ENCODE data around the gene ABCG1.

ABCG1 gene

DNA sequence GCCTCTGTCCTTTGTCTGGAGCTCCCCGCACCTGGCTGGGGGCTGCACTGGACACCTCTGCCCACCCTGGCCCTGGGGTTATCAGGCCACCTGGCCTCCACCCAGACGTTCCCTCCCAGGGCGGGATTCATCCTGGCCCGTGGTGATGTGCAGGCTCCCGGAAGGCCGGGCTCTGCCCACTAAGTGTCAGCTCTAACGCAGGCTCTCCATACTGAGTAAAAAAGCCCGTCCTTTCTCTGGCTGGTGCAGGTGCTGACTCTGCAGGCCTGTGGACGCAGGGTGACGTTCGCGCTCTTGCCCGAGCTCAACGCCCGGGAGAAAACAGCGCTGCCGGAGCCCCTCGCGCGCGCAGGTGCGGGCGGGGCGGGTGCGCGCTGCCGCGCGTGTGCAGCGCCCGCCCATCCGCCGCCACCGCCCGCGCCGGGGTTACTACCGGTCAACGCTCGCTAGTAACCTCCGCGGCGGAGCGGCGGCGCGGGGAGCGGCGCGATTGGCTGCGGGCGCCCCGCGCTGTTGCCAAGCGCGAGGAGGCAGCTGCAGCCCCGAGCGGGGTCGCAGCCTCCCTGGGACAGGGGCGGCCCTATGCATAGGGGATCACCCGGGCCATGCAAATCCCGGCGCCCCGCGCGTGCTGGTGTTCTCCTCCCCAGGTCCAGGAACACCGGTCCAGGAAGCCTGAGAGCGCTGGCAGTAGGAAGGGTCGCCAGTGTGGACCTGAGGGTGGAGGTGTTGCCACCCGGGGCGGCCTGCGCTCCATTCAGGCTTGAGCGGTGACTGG lies 15.7 kb downstream of the ABCG1 start:
- TF ChIP-seq, protein P1, sequence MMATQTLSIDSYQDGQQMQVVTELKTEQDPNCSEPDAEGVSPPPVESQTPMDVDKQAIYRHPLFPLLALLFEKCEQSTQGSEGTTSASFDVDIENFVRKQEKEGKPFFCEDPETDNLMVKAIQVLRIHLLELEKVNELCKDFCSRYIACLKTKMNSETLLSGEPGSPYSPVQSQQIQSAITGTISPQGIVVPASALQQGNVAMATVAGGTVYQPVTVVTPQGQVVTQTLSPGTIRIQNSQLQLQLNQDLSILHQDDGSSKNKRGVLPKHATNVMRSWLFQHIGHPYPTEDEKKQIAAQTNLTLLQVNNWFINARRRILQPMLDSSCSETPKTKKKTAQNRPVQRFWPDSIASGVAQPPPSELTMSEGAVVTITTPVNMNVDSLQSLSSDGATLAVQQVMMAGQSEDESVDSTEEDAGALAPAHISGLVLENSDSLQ (IDR thresholded peaks at IDR 0.05) = no peak
- no peak for TF ChIP-seq ZNF384 (IDR thresholded peaks at IDR 0.05)
- no peak for TF ChIP-seq TARDBP (IDR thresholded peaks at IDR 0.05)
- no peak for TF ChIP-seq BHLHE40 (IDR thresholded peaks at IDR 0.05; ENCODE audit: borderline replicate concordance)
- TF ChIP-seq L3MBTL2 (conservative IDR thresholded peaks at IDR 0.05) = peak; percentile 44; the same call in 1 of the 2 replicates
- no peak for TF ChIP-seq SUZ12 (IDR thresholded peaks at IDR 0.05)
- no peak for TF ChIP-seq FOXM1 (IDR thresholded peaks at IDR 0.05; ENCODE audit: borderline replicate concordance)
- 0 out of 2 replicates have a peak, but pooled peaks have one; percentile 67 for TF ChIP-seq HDGF (IDR thresholded peaks at IDR 0.05; ENCODE audit: borderline replicate concordance)
- no peak for TF ChIP-seq SP1 (IDR thresholded peaks at IDR 0.05)
- no peak for TF ChIP-seq CTBP1 (IDR thresholded peaks at IDR 0.05; ENCODE audit: borderline replicate concordance)
- no peak for TF ChIP-seq FOXA1 (IDR thresholded peaks at IDR 0.05)
- no peak for TF ChIP-seq LEF1 (IDR thresholded peaks at IDR 0.05; ENCODE audit: borderline replicate concordance)
- TF ChIP-seq ELF4 (IDR thresholded peaks at IDR 0.05) = no peak
- peak; percentile 84 for DNase-seq (ENCODE audit: extremely low spot score)
- POLR2A ChIA-PET = interaction anchor here (1.1 kb wide), 1 partner anchor 10 kb away, joined by 5 read pairs; no protein-coding TSS in a partner anchor
- CTCF ChIA-PET = interaction anchor here (0.6 to 0.7 kb wide), 2 partner anchors 15 to 24 kb away, joined by 3 read pairs; no protein-coding TSS in a partner anchor

DNA sequence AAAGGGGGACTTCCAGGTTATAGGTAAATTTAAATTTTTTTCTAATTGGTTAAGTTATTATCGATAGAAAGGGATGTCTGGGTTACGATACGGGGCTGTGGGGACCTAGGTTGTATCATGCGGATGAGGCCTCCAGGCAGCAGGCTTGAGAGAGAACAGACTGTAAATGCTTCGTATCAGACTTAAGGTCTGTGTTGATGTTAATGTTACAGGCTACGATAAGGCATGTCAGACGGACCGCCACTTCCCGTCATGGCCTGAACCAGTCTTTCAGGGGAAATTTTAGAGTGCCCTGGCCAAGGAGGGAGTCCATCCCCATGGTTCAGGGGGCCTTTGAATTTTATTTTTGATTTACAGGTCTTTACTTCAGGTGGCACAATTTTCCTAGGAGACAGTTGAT lies 16.7 kb downstream of the ABCG1 start:
- CTCF ChIA-PET = no interaction called here
- POLR2A ChIA-PET = no interaction called here
- no peak for DNase-seq (ENCODE audit: extremely low spot score)
- TF ChIP-seq FOXK2 (IDR thresholded peaks at IDR 0.05) (no peak), ELF4 (IDR thresholded peaks at IDR 0.05) (no peak), FOXA1 (IDR thresholded peaks at IDR 0.05) (no peak), L3MBTL2 (conservative IDR thresholded peaks at IDR 0.05) (no peak), BHLHE40 (IDR thresholded peaks at IDR 0.05; ENCODE audit: borderline replicate concordance) (no peak), HDGF (IDR thresholded peaks at IDR 0.05; ENCODE audit: borderline replicate concordance) (no peak), ARNT (IDR thresholded peaks at IDR 0.05) (no peak), FOXM1 (IDR thresholded peaks at IDR 0.05; ENCODE audit: borderline replicate concordance) (no peak), CTBP1 (IDR thresholded peaks at IDR 0.05; ENCODE audit: borderline replicate concordance) (no peak), NFRKB (IDR thresholded peaks at IDR 0.05) (no peak), SP1 (IDR thresholded peaks at IDR 0.05) (no peak), SUZ12 (IDR thresholded peaks at IDR 0.05) (no peak), ZNF384 (IDR thresholded peaks at IDR 0.05) (no peak), TARDBP (IDR thresholded peaks at IDR 0.05) (no peak)
- TF ChIP-seq, protein P1 (IDR thresholded peaks at IDR 0.05) = no peak

DNA sequence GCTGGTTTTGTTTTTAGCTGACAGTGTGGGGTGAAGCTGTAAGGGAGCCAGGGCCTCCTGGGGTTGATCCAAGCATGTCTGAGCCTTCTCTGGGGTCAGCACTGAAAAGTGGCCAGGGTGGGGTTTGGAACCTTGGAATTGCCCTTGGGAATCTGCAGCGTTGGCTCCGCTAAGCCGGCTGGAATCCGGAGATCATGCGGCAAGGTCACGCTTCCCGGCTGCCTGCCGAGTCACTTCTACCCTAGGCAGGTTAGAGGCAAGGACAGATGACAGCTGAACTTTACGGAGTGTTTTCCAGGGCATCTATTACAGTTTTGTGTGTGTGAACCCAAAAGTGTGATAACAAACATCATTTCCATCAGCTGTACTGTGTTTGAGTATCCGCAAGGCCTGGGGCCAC lies 17.1 kb downstream of the ABCG1 start:
- CTCF ChIA-PET = no interaction called here

DNA sequence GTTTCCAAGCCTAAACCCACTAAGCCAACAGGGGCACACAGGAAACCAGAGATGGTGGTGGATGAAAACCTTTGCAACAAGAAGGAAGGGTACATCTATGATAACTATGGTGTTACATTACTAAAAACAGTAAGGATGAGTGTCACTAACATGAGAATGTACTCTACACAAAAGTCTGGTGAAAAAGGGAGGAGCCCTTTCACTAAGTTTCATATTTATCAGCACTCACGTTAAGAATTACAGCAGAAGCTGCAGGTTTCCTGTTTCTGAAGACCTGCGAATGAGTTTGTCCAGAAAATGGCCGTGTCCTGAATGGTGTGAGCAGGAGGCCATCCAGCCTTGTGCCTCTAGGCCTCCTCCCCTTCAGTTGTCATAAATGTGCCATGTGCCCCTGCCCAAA lies 17.8 kb downstream of the ABCG1 start:
- CTCF ChIA-PET = interaction anchor here (0.8 kb wide), 1 partner anchor 84 kb away, joined by 3 read pairs; no protein-coding TSS in a partner anchor
- DNase-seq (ENCODE audit: extremely low spot score) = no peak
- POLR2A ChIA-PET = no interaction called here
- TF ChIP-seq FOXK2 (IDR thresholded peaks at IDR 0.05) = no peak
- TF ChIP-seq, protein P1 (IDR thresholded peaks at IDR 0.05) = no peak
- no peak for TF ChIP-seq SUZ12 (IDR thresholded peaks at IDR 0.05)
- TF ChIP-seq L3MBTL2 (conservative IDR thresholded peaks at IDR 0.05) = no peak
- no peak for TF ChIP-seq ELF4 (IDR thresholded peaks at IDR 0.05)
- no peak for TF ChIP-seq NFRKB (IDR thresholded peaks at IDR 0.05)
- no peak for TF ChIP-seq LEF1 (IDR thresholded peaks at IDR 0.05; ENCODE audit: borderline replicate concordance)
- no peak for TF ChIP-seq FOXM1 (IDR thresholded peaks at IDR 0.05; ENCODE audit: borderline replicate concordance)
- TF ChIP-seq TARDBP (IDR thresholded peaks at IDR 0.05) = no peak
- no peak for TF ChIP-seq ZNF384 (IDR thresholded peaks at IDR 0.05)
- TF ChIP-seq SP1 (IDR thresholded peaks at IDR 0.05) = no peak
- no peak for TF ChIP-seq FOXA1 (IDR thresholded peaks at IDR 0.05)
- TF ChIP-seq ARNT (IDR thresholded peaks at IDR 0.05) = no peak
- TF ChIP-seq HDGF (IDR thresholded peaks at IDR 0.05; ENCODE audit: borderline replicate concordance) = no peak
- no peak for TF ChIP-seq BHLHE40 (IDR thresholded peaks at IDR 0.05; ENCODE audit: borderline replicate concordance)
- TF ChIP-seq CTBP1 (IDR thresholded peaks at IDR 0.05; ENCODE audit: borderline replicate concordance) = no peak

More for the DNA sequence above, 17.1 kb downstream of the ABCG1 start:
- POLR2A ChIA-PET = no interaction called here
- TF ChIP-seq SP1 (IDR thresholded peaks at IDR 0.05) = no peak
- no peak for TF ChIP-seq L3MBTL2 (conservative IDR thresholded peaks at IDR 0.05)
- no peak for TF ChIP-seq NFRKB (IDR thresholded peaks at IDR 0.05)
- no peak for TF ChIP-seq CTBP1 (IDR thresholded peaks at IDR 0.05; ENCODE audit: borderline replicate concordance)
- no peak for TF ChIP-seq FOXK2 (IDR thresholded peaks at IDR 0.05)
- no peak for DNase-seq (ENCODE audit: extremely low spot score)

DNA sequence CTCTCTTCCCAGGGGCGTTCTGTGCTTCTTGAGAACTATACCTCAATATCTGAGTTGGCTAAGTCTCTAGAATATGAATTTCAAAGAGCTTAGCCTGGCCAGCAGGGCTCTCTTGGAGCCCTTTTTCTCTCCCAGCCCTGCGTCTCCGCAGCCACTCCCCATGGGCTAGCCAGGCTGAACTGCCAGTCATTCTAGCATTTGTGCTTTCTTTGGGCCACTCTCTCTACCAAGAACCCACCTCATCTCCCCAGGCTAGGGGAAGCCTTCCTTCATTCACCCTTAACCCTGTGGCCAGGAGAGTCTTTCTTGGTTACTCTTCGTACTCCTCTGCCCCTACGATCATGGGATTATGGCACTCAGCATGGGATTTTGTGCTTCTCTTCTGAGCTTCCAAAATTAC lies 18.2 kb downstream of the ABCG1 start:
- DNase-seq (ENCODE audit: extremely low spot score) = no peak
- ChIA-PET POLR2A (no interaction called here), CTCF (interaction anchor here (0.6 to 1.1 kb wide), 3 partner anchors 17 to 84 kb away, joined by 3 to 4 read pairs (median 3); no protein-coding TSS in a partner anchor)
- TF ChIP-seq, protein P1 (IDR thresholded peaks at IDR 0.05) = no peak
- TF ChIP-seq NFRKB (IDR thresholded peaks at IDR 0.05) (no peak), ZNF384 (IDR thresholded peaks at IDR 0.05) (no peak), CTBP1 (IDR thresholded peaks at IDR 0.05; ENCODE audit: borderline replicate concordance) (no peak), ARNT (IDR thresholded peaks at IDR 0.05) (no peak), SP1 (IDR thresholded peaks at IDR 0.05) (no peak), SUZ12 (IDR thresholded peaks at IDR 0.05) (no peak), L3MBTL2 (conservative IDR thresholded peaks at IDR 0.05) (no peak), ELF4 (IDR thresholded peaks at IDR 0.05) (no peak), FOXM1 (IDR thresholded peaks at IDR 0.05; ENCODE audit: borderline replicate concordance) (no peak), TARDBP (IDR thresholded peaks at IDR 0.05) (no peak), HDGF (IDR thresholded peaks at IDR 0.05; ENCODE audit: borderline replicate concordance) (no peak), FOXK2 (IDR thresholded peaks at IDR 0.05) (no peak), FOXA1 (IDR thresholded peaks at IDR 0.05) (no peak), LEF1 (IDR thresholded peaks at IDR 0.05; ENCODE audit: borderline replicate concordance) (no peak), BHLHE40 (IDR thresholded peaks at IDR 0.05; ENCODE audit: borderline replicate concordance) (no peak)

Measured in HEK293T (cell line).